ENCODE measurements around the gene DHH.
A peak's percentile ranks its signal among the peaks of the same experiment; 100 is the strongest.
"Not testable (repeated sequence)": the region's sequence is repeated elsewhere in the genome, so short reads cannot be mapped to it uniquely, and the experiment has no call there.

The DHH gene

GRCh38 chr12:49068879-49069506, 25.6 kb downstream of the DHH start:
- DNase-seq = no peak

- DNase-seq = no peak
Observed at GRCh38 chr12:49066120-49066519, 28.5 kb downstream of the DHH start.

GRCh38 chr12:49064767-49065152, 29.8 kb downstream of the DHH start:
- DNase-seq = no peak

- DNase-seq = not testable (repeated sequence)
Observed at GRCh38 chr12:49061916-49062315, 32.7 kb downstream of the DHH start.

- DNase-seq = no peak
Observed at GRCh38 chr12:49061157-49061650, 33.4 kb downstream of the DHH start.

- DNase-seq = peak; percentile 94
Observed at GRCh38 chr12:49060237-49061156, 34.1 kb downstream of the DHH start, which contains the start of gene KMT2D. KMT2D (minus strand) TSS chr12:49060794; CDS start chr12:49055324, 5,470 bp downstream.

- peak; percentile 41 for DNase-seq
Observed at GRCh38 chr12:49059299-49060171, 35.1 kb downstream of the DHH start.

- no peak for DNase-seq
Observed at GRCh38 chr12:49059045-49059298, 35.6 kb downstream of the DHH start.

GRCh38 chr12:49058366-49059044, 36.1 kb downstream of the DHH start:
- no peak for DNase-seq

GRCh38 chr12:49057888-49058287, 36.7 kb downstream of the DHH start:
- no peak for DNase-seq

GRCh38 chr12:49055978-49056754, 38.4 kb downstream of the DHH start:
- DNase-seq = no peak

- DNase-seq = no peak
Observed at GRCh38 chr12:49055092-49055491, 39.5 kb downstream of the DHH start.

- no peak for DNase-seq
Observed at GRCh38 chr12:49054524-49054923, 40.1 kb downstream of the DHH start.

GRCh38 chr12:49054096-49054495, 40.5 kb downstream of the DHH start:
- no peak for DNase-seq

GRCh38 chr12:49052451-49053208, 42.0 kb downstream of the DHH start:
- DNase-seq = no peak

GRCh38 chr12:49051777-49052438, 42.7 kb downstream of the DHH start:
- DNase-seq = no peak

- no peak for DNase-seq
Observed at GRCh38 chr12:49051373-49051764, 43.2 kb downstream of the DHH start.

- no peak for DNase-seq
Observed at GRCh38 chr12:49050507-49051372, 43.9 kb downstream of the DHH start.

- DNase-seq = no peak
Observed at GRCh38 chr12:49049566-49050224, 44.9 kb downstream of the DHH start.

All from NCI-H774 (cell line).